GM18870 (cell line): Measurements from ENCODE around the gene EGFR.

Experiments
- ATAC-seq: cut with Tn5 transposase; IDR thresholded peaks from one replicate; pipeline ENCODE4 v1.9.1; 2021; ENCODE audit warnings: moderate library complexity; ENCODE audit not compliant: unreplicated experiment

EGFR gene

GRCh38 chr7:55240418-55241142 lies 221.8 kb downstream of the EGFR start:
- ATAC-seq, result no peak

GRCh38 chr7:55241958-55242357 lies 223.1 kb downstream of the EGFR start:
- no peak for ATAC-seq

GRCh38 chr7:55242613-55243012 lies 223.8 kb downstream of the EGFR start:
- no peak for ATAC-seq

- ATAC-seq, result no peak
These were observed 225.4 kb downstream of the EGFR start for GRCh38 chr7:55244006-55244745.

DNA sequence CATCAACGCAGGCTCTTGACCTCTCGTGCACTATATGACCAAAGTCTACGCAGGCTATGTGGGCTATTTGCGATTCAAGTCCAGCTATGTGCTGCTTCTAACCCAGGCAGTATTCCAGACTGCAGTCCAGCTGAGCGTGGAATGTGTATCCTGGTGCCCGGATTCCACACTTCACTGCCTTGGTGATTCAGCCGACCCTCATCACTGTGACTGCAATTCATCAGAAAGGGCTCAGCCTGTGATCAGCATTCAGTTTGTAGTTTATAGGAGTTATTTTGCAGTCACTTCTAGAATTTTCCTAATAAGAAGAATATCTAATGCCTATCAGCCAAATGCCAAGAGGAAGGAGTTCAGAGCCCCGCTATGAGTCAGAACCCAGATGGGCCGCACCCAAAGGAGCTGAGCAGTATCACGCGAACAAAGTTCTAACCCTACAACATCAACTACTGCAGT lies 226.5 kb downstream of the EGFR start:
- no peak for ATAC-seq

GRCh38 chr7:55246171-55246570 lies 227.4 kb downstream of the EGFR start:
- no peak for ATAC-seq

GRCh38 chr7:55247428-55247827 lies 228.6 kb downstream of the EGFR start:
- ATAC-seq, result no peak

DNA sequence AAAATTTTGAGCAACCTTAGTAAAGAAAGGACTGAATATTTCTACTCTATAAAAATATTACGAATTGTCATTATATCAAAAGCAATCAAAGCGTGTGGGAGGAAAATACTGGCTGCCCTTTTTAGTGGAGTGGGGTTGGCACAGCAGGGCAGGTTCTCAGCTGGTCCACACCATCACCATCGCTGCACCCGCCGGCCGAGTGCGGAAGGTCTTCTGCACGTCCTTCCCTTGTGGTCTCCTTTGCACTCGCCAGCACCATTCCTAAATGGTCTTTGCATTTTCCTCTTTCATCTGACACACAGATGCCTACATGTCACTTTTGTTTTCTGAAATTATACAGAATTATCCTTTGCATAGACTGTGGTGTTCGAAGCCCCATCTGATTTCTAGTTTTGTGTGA lies 229.7 kb downstream of the EGFR start:
- no peak for ATAC-seq

DNA sequence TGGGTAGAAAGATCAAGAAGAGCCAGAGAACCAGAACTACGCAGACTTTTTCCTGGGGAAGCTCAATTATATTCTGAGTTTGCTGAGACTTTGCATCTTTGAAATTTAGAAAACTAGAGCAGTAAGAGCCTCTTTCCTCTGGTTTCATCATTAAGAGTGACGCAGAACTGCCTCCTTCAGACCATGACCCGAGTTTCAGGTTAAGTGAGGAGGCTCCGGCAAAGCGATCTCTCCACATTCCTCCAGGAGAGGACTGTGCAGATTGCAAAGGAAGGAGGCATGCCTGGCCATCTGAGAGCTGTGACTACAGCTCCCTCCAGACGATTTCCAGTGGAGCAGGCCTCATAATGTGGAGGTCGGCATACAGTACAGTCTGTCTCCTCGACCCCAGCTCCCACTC lies 230.5 kb downstream of the EGFR start:
- no peak for ATAC-seq

- no peak for ATAC-seq
These were observed 231.5 kb downstream of the EGFR start for GRCh38 chr7:55250313-55250712.

DNA sequence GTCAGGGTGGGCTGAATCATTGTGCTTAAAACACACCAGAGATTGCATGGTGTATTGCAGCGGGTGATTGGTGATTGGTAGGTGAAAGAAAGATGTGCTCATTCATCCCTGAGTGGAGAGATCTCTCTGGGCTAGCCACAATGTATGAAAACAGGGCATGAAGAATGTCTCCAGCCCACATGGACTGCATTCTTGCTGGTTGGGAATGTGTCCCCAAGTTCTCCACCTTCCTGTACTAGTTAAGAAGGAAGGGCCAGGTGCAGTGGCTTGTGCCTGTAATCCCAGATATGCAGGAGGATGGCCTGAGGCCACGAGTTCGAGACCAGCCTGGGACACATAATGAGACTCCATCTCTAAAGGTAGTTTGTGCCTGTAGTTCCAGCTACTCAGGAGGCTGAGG lies 232.5 kb downstream of the EGFR start:
- no peak for ATAC-seq

DNA sequence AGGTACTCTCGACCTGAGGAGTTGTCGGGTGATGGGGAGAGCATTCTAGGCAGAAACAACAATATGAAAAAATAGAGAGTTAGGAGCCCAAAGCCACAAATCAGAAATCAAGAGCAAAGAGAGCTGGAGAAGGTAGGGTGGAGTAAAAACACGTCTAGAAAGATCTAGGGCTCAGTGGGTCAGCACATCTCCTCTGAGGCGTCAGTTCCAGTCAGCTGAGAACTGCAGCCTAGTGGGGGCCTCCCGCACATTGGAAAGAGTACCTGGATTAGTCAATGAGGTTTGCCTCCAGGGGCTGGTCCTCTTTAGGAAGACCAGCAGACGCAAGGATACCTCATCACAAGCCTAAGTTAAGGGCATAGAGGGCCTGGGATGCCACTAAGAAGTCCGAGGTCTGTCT lies 233.1 kb downstream of the EGFR start:
- ATAC-seq, result no peak

DNA sequence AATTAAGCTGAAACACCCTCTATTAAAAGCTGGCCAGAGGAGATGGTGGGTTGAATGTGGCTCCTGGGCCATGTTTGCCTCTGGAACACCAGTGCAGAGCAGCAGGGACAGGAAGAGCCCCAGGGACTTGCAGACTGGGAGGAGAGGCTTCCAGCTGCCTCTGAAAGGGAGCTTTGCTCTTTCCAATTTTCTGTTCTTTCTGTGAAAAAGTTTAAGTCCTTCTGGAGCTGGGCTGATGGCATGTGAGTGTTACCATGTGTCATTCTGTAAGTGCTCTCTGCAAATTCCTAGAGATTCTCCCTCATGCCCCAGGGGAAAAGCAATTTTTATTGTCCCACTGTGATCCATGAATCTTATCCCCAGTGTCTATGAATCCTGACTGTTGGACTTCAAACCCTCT lies 233.6 kb downstream of the EGFR start:
- no peak for ATAC-seq

DNA sequence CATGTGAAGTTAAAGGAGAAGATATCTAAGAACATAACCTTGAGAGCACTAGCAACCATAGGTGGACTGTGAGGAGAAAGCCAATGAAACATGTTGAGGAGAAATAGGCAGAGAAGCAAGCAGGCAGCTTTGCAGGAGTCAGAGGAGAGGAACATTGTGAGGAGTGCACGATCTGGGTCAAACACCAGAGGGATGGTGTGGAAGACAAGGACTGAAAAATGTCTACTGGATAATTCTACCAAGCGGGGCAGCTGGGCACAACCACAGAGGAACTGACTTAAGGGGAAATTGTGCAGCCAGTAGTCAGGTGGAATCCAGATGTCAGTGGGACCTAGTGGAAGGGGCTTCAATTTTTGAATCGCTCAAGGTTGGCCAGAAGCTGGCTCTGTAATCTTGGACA lies 234.4 kb downstream of the EGFR start:
- no peak for ATAC-seq

DNA sequence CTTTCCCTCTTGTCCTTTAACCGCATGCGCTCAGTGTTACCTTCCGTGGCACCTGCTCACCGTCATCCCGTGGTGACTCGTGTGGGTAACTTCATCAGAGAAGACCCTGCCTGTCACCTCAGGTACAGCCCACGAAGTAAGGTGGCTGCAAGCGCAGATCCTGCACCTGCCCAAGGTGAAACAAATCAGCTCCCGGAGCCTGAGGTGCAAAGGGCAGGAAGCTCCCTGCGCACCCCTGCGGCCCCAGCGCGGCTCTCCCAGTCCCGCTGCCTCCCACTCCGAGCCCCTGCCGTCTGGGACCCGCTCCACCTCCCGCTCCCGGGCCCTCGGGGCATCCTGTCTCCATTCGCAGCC lies 235.4 kb downstream of the EGFR start:
- no peak for ATAC-seq

- ATAC-seq, result peak; percentile 50
These were observed 236.0 kb downstream of the EGFR start for GRCh38 chr7:55254596-55255495.

- ATAC-seq, result peak; percentile 77
These were observed 237.0 kb downstream of the EGFR start for GRCh38 chr7:55255496-55256445.

DNA sequence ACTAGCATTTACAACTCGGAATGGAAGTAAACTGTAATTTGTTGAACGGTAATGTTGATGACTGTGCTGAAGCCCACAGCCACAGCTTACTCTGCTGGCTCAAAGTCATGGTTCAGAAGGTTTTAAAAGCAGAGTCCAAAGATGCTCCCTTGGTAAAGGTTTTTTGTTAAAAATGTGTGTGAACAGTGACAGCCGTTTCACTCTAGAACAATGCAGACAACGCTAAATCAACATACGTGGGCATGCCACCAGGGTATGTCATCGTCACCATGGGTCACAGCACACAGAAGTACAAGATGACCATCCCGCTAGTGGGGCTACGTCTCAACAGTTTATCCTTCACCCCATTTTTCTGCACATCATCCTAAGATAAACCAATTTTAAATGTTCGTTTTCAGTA lies 239.8 kb downstream of the EGFR start:
- no peak for ATAC-seq

DNA sequence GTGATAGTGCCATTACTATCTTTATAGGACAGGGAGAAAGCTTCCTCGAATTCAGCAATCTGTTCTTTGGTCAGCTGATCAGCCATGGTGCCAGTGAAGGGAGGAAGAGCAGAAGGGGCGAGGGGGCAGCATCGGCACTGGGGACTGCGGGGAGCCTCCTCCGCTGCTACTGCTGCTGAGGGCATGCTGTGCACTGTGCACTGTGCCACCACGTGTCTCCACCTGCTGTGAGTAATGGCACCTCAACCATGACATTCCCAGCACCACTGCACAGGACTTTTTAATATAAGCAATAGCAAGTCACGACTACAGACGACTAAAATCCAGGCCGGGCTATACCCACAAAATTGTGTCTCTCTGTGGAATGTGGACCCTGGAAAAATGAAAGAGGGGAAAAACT lies 241.4 kb downstream of the EGFR start:
- no peak for ATAC-seq

GRCh38 chr7:55260676-55261385 lies 242.0 kb downstream of the EGFR start:
- no peak for ATAC-seq
